ENCODE results near the gene COX7B. TPM values are rescaled to one million over a fixed set of nuclear protein-coding genes. Genes with fewer than 3 reads are reported as not detected.

Gene COX7B
- total RNA-seq, 2 donors from 2014 or later: 150 to 190 TPM

DNA sequence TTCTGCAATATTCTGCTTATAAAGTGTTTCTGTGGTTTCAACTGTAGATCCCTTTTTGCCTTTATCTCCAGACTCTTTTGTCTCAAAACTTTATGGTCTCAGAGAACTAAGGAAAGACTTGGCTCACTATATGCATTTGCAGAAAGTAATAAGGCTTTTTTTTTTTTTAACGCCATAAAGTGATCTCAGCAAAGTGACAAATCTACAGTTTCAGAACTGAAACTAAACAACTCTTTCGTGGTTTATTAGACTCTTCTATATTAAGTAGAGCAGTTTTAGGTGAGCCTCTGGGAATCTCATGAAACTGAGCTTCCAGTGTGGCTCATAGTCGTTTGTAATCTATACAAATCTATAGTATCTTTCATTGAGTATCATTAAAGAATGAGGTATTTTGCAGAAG is 26.5 kb downstream of the COX7B start:
- Histone ChIP-seq H3K36me3 (replicated peaks in 1 of 2; ENCODE audit: insufficient read depth in 1 of 2, low read depth in 2 of 2) (no peaks in the 10 kb centered on the region), H3K4me3 (no peak overlapping the region), H3K27me3 (no peaks in the 10 kb centered on the region), H3K4me1 (peaks cover 7% of the 10 kb centered on the region), H3K9me3 (no peaks in the 10 kb centered on the region), H3K27ac (no peak overlapping the region)
- TF ChIP-seq, protein P1, sequence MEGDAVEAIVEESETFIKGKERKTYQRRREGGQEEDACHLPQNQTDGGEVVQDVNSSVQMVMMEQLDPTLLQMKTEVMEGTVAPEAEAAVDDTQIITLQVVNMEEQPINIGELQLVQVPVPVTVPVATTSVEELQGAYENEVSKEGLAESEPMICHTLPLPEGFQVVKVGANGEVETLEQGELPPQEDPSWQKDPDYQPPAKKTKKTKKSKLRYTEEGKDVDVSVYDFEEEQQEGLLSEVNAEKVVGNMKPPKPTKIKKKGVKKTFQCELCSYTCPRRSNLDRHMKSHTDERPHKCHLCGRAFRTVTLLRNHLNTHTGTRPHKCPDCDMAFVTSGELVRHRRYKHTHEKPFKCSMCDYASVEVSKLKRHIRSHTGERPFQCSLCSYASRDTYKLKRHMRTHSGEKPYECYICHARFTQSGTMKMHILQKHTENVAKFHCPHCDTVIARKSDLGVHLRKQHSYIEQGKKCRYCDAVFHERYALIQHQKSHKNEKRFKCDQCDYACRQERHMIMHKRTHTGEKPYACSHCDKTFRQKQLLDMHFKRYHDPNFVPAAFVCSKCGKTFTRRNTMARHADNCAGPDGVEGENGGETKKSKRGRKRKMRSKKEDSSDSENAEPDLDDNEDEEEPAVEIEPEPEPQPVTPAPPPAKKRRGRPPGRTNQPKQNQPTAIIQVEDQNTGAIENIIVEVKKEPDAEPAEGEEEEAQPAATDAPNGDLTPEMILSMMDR (IDR thresholded peaks at IDR 0.05): no peak
- TF ChIP-seq POLR2A (IDR thresholded peaks at IDR 0.05): no peak
- DNase-seq (no peak), ATAC-seq (no peak)
- intact Hi-C loops (cut with DNase I): no loop called here
- 39 to 47% methylated on average over 3 of the region's 3 CpGs for WGBS, 2 donors

DNA sequence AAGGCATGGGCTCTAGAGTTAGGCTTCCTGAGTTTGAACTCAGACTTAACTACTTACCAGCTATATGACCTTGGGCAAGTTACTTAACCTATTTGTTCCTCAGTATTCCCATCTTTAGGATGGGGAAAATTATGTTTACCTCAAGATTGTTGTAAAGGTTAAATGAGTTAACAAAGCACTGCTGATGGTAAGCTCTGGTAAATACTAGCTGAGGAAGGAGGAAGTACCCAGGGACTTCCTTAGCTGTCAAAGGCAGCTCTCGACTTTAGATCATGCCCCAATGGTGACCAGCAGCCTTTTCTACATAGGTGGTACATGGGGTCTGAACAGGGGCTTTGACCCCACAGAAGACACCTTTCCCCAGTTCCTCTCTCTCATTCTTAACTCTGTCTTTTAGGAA is 31.3 kb downstream of the COX7B start:
- 90 to 93% methylated on average over 1 of the region's 1 CpG for WGBS, 2 donors
- no peak for ATAC-seq
- H3K4me3 ChIP-seq: no peak overlapping the region
- H3K4me1 ChIP-seq: no peaks in the 10 kb centered on the region
- TF ChIP-seq POLR2A (IDR thresholded peaks at IDR 0.05): no peak
- TF ChIP-seq, protein P1 (IDR thresholded peaks at IDR 0.05): no peak
- DNase-seq: no peak
- H3K9me3 ChIP-seq: no peaks in the 10 kb centered on the region
- intact Hi-C loops (cut with DNase I): no loop called here
- H3K36me3 ChIP-seq (replicated peaks in 1 of 2; ENCODE audit: insufficient read depth in 1 of 2, low read depth in 2 of 2): no peaks in the 10 kb centered on the region
- H3K27ac ChIP-seq: no peak overlapping the region
- no peaks in the 10 kb centered on the region for H3K27me3 ChIP-seq

DNA sequence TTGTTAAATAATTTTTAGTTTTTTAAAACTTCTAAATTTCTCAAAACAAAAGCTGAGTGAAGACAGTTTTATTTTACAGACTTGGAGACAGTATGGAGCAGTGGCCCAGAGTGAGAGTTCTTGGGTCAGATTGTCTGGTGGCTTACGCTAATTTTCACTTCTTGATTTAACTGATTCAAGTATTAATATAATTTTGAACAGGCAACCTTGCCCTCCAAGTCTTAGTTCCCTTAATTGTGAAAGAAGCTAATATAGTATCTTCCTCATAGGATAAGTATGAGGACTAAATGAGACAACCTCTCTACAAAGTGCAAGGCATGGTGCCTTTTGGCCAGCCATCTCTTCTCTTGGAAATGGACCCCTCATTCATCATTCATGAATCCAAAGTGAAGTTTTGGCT is 36.6 kb downstream of the COX7B start:
- intact Hi-C loops (cut with DNase I): no loop called here
- DNase-seq (no peak), ATAC-seq (no peak)
- H3K27ac ChIP-seq: no peak overlapping the region
- no peak overlapping the region for H3K4me3 ChIP-seq
- 82% methylated on average over 1 of the region's 1 CpG; no CpG with 5 or more reads in 1 of the 2 donors for WGBS, 2 donors
- peaks cover 23% of the 10 kb centered on the region for H3K4me1 ChIP-seq
- H3K36me3 ChIP-seq (replicated peaks in 1 of 2; ENCODE audit: insufficient read depth in 1 of 2, low read depth in 2 of 2): no peaks in the 10 kb centered on the region
- TF ChIP-seq, protein P1 (IDR thresholded peaks at IDR 0.05): no peak
- TF ChIP-seq POLR2A (IDR thresholded peaks at IDR 0.05): no peak
- H3K9me3 ChIP-seq: no peaks in the 10 kb centered on the region
- H3K27me3 ChIP-seq: no peaks in the 10 kb centered on the region

DNA sequence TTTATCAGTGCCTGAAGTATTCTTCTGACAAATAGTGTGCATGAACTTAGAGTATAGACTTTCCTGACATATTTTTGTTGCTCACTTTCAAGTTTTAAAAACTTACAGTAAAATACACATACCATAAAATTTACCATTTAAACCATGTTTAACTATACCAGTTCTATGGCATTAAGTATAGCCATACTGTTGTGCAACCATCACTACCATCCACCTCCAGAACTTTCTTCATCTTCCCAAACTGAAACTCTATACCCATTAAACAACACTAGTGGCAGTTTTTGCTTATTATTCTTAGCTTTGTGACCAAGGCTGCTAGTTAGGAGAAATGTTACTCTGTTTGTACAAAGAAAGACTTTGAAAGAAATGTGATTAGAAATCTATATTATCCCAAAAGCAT is 37.0 kb downstream of the COX7B start:
- no peak overlapping the region for H3K27ac ChIP-seq
- H3K4me3 ChIP-seq: no peak overlapping the region
- H3K4me1 ChIP-seq: peaks cover 23% of the 10 kb centered on the region
- no peaks in the 10 kb centered on the region for H3K9me3 ChIP-seq
- ATAC-seq (no peak), DNase-seq (no peak)
- H3K36me3 ChIP-seq (replicated peaks in 1 of 2; ENCODE audit: insufficient read depth in 1 of 2, low read depth in 2 of 2): no peaks in the 10 kb centered on the region
- H3K27me3 ChIP-seq: no peaks in the 10 kb centered on the region
- no peak for TF ChIP-seq POLR2A (IDR thresholded peaks at IDR 0.05)
- TF ChIP-seq, protein P1 (IDR thresholded peaks at IDR 0.05): no peak
- intact Hi-C loops (cut with DNase I): no loop called here

DNA sequence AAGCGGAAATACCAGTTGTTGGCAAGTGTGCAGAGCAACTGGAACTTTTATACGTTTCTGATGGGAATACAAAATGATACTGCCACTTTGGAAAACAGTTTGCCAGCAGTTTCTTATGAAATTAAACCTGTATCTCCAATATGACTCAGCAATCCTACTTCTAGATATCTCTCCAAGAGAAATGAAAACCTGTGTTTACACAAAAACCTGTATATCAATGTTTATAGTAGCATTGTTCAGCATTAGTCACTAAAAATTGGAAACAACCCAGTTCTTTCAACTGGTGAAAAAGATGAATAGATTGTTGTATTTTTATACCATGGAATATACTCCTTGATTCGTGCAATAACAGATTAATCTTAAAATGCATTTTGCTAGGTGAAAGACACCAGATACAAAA is 38.0 kb downstream of the COX7B start:
- ATAC-seq: peak; percentile 92
- intact Hi-C loops (cut with DNase I): no loop called here
- no peaks in the 10 kb centered on the region for H3K36me3 ChIP-seq (replicated peaks in 1 of 2; ENCODE audit: insufficient read depth in 1 of 2, low read depth in 2 of 2)
- WGBS, 2 donors: 20 to 26% methylated on average over 3 of the region's 3 CpGs
- H3K4me3 ChIP-seq: no peak overlapping the region
- H3K4me1 ChIP-seq: peaks cover 23% of the 10 kb centered on the region
- TF ChIP-seq POLR2A (IDR thresholded peaks at IDR 0.05): no peak
- TF ChIP-seq, protein P1 (IDR thresholded peaks at IDR 0.05): no peak
- H3K27me3 ChIP-seq: no peaks in the 10 kb centered on the region
- peak overlapping the region in 3 of 4 donors; percentile 32 to 57 (median 53) for H3K27ac ChIP-seq
- no peak for DNase-seq
- H3K9me3 ChIP-seq: no peaks in the 10 kb centered on the region

All from body of pancreas (tissue), 4 donors.